Measurements from ENCODE around the gene ZMYM3. TPM values are rescaled to one million over a fixed set of nuclear protein-coding genes. Genes with fewer than 3 reads are reported as not detected.

The ZMYM3 gene
- polyA plus RNA-seq, 4 donors = 3.5 to 33.6 (median 5.7) TPM

Other genes starting within 250 kb of the ZMYM3 start
- gene SNX12, start 185.8 kb downstream of the ZMYM3 start, polyA plus RNA-seq = 10 to 100 TPM; 40.9 to 64.8 (median 55.5) TPM
- 10 to 100 TPM; 11.5 to 20.5 (median 14.9) TPM for gene FOXO4, start 158.3 kb downstream of the ZMYM3 start, polyA plus RNA-seq
- 1 to 10 TPM in 2 of 4 donors, under 1 TPM in 2; 0.27 to 2.2 (median 1.5) TPM for gene CXorf65, start 147.4 kb downstream of the ZMYM3 start, polyA plus RNA-seq
- gene IL2RG, start 142.6 kb downstream of the ZMYM3 start, polyA plus RNA-seq = 10 to 100 TPM; 11.2 to 83.5 (median 25.5) TPM
- gene MED12, start 135.5 kb downstream of the ZMYM3 start, polyA plus RNA-seq = 10 to 100 TPM in 1 of 4 donors, 1 to 10 TPM in 3; 4.3 to 30.1 (median 9.0) TPM
- gene NLGN3, start 109.3 kb downstream of the ZMYM3 start, polyA plus RNA-seq = 1 to 10 TPM in 1 of 4 donors, under 1 TPM in 3; 0.27 to 1.2 (median 0.62) TPM
- 100 to 1,000 TPM in 1 of 4 donors, 10 to 100 TPM in 3; 23.3 to 118 (median 54.6) TPM for gene GJB1, start 30.9 kb downstream of the ZMYM3 start, polyA plus RNA-seq
- gene NONO, start 29.5 kb upstream of the ZMYM3 start, polyA plus RNA-seq = 100 to 1,000 TPM in 3 of 4 donors, 10 to 100 TPM in 1; 82.5 to 345 (median 144) TPM
- gene ITGB1BP2, start 47.6 kb upstream of the ZMYM3 start, polyA plus RNA-seq = 1 to 10 TPM; 1.1 to 1.7 (median 1.5) TPM
- gene TAF1, start 112.2 kb upstream of the ZMYM3 start, polyA plus RNA-seq = 10 to 100 TPM in 2 of 4 donors, 1 to 10 TPM in 2; 4.3 to 38.2 (median 10.3) TPM